ENCODE results near the gene TXNDC9.
"Not testable (repeated sequence)": the region's sequence is repeated elsewhere in the genome, so short reads cannot be mapped to it uniquely, and the experiment has no call there.

TXNDC9 gene

GRCh38 chr2:99325384-99325783, 10.7 kb downstream of the TXNDC9 start:
- Histone ChIP-seq H3K4me3 (no peak overlapping the region), H3K27ac (no peak overlapping the region)
- no peak for TF ChIP-seq CTCF (IDR thresholded peaks at IDR 0.05)
- DNase-seq (ENCODE audit: low spot score), result no peak

- DNase-seq (ENCODE audit: low spot score); H3K27ac ChIP-seq: not testable (repeated sequence)
These were observed 18.3 kb downstream of the TXNDC9 start for GRCh38 chr2:99317873-99318200.

GRCh38 chr2:99317161-99317872, 18.8 kb downstream of the TXNDC9 start:
- DNase-seq (ENCODE audit: low spot score), result no peak
- no peak overlapping the region for H3K4me3 ChIP-seq
- no peak for TF ChIP-seq CTCF (IDR thresholded peaks at IDR 0.05)
- no peak overlapping the region for H3K27ac ChIP-seq

More at GRCh38 chr2:99317873-99318200, 18.3 kb downstream of the TXNDC9 start:
- H3K4me3 ChIP-seq, result not testable (repeated sequence)

- not testable (repeated sequence) for DNase-seq (ENCODE audit: low spot score); H3K4me3 ChIP-seq
These were observed 35.0 kb downstream of the TXNDC9 start, which contains the start of gene LYG1 for GRCh38 chr2:99301097-99301496. Gene LYG1, minus strand, starts transcription at chr2:99301197. Its CDS starts 5,527 bp downstream, at chr2:99295670.

GRCh38 chr2:99299580-99299979, 36.6 kb downstream of the TXNDC9 start:
- no peak overlapping the region for H3K4me3 ChIP-seq
- TF ChIP-seq CTCF (IDR thresholded peaks at IDR 0.05), result no peak
- no peak overlapping the region for H3K27ac ChIP-seq
- no peak for DNase-seq (ENCODE audit: low spot score)

More at GRCh38 chr2:99301097-99301496, 35.0 kb downstream of the TXNDC9 start, which contains the start of gene LYG1:
- not testable (repeated sequence) for H3K27ac ChIP-seq

GRCh38 chr2:99297994-99298393, 38.1 kb downstream of the TXNDC9 start:
- H3K27ac ChIP-seq, result no peak overlapping the region
- no peak for DNase-seq (ENCODE audit: low spot score)
- TF ChIP-seq CTCF (IDR thresholded peaks at IDR 0.05), result no peak
- H3K4me3 ChIP-seq, result no peak overlapping the region

GRCh38 chr2:99285526-99285925, 50.6 kb downstream of the TXNDC9 start:
- no peak for DNase-seq (ENCODE audit: low spot score)
- no peak for TF ChIP-seq CTCF (IDR thresholded peaks at IDR 0.05)
- Histone ChIP-seq H3K4me3 (no peak overlapping the region), H3K27ac (no peak overlapping the region)

- Histone ChIP-seq H3K4me3 (no peak overlapping the region), H3K27ac (no peak overlapping the region)
- TF ChIP-seq CTCF (IDR thresholded peaks at IDR 0.05), result no peak
- no peak for DNase-seq (ENCODE audit: low spot score)
These were observed 56.0 kb downstream of the TXNDC9 start for GRCh38 chr2:99279969-99280695.

Data from coronary artery (tissue), 2 donors.